Esophagus (tissue), 2 donors: Measurements from ENCODE around the gene CRTC1. TPM values are rescaled to one million over a fixed set of nuclear protein-coding genes. Genes with fewer than 3 reads are reported as not detected.

Experiments used
- H3K27ac ChIP-seq, 2 donors: one replicate each; pipeline ENCODE4 v1.5.1; 2013; ENCODE audit warnings: low read depth in 2 of 2, mild to moderate bottlenecking in 2 of 2, inconsistent platforms in 1 of 2, low read length in 1 of 2, moderate library complexity in 1 of 2
- H3K27me3 ChIP-seq, 2 donors: one replicate each; pipeline ENCODE4 v1.6.1; 2013; ENCODE audit warnings: low read length in 2 of 2, control low read depth in 1 of 2, mild to moderate bottlenecking in 1 of 2; ENCODE audit not compliant: insufficient read depth in 2 of 2, control insufficient read depth in 1 of 2
- H3K36me3 ChIP-seq, 2 donors: one replicate each; pipeline ENCODE4 v1.6.1; 2013; ENCODE audit warnings: low read length in 1 of 2; ENCODE audit not compliant: control insufficient read depth in 2 of 2, insufficient read depth in 2 of 2
- H3K4me1 ChIP-seq, 2 donors: one replicate each; pipeline ENCODE4 v1.6.1; 2013; ENCODE audit warnings: low read length in 1 of 2; ENCODE audit not compliant: control insufficient read depth in 2 of 2, insufficient read depth in 2 of 2
- H3K4me3 ChIP-seq, 2 donors: one replicate each; pipeline ENCODE4 v1.5.1; 2013; ENCODE audit warnings: low read length in 2 of 2, mild to moderate bottlenecking in 2 of 2, low read depth in 1 of 2, moderate library complexity in 1 of 2
- H3K9me3 ChIP-seq, 2 donors: one replicate each; pipeline ENCODE4 v1.6.1; 2013; ENCODE audit warnings: mild to moderate bottlenecking in 2 of 2, low read depth in 1 of 2, low read length in 1 of 2, moderate library complexity in 1 of 2; ENCODE audit not compliant: control insufficient read depth in 2 of 2, insufficient read depth in 1 of 2
- WGBS, 2 donors: extraction: QIAGEN DNeasy Blood & Tissue Kit; methylation state at CpG; one replicate each; pipeline ENCODE4 v1.1.7; 2013; 5-methylcytosine and 5-hydroxymethylcytosine counted together
- polyA plus RNA-seq, 2 donors: library from polyadenylated mRNA; stranded (reverse); fragments of 200-250 nt; gene quantifications; one replicate each; pipeline ENCODE4 v1.2.3, GENCODE V29; 2013
- donor health status: healthy with polysubstance abuse.
- donor health status: Bipolar disorder and iron deficiency.

Gene CRTC1
- polyA plus RNA-seq, 2 donors: 2.1 to 4.0 TPM

- H3K4me3 ChIP-seq: no peak overlapping the region
- WGBS, 2 donors: 55 to 58% methylated on average over 15 of the region's 15 CpGs
Observed at GRCh38 chr19:18644196-18645034, 39.1 kb upstream of the CRTC1 start.

GRCh38 chr19:18645035-18645511, 38.4 kb upstream of the CRTC1 start:
- H3K4me3 ChIP-seq: no peak overlapping the region
- peaks cover 13 to 16% of the 10 kb centered on the region in 2 donors for H3K4me1 ChIP-seq
- no peaks in the 10 kb centered on the region for H3K27me3 ChIP-seq
- peak overlapping the region in 1 of 2 donors; percentile 26 for H3K27ac ChIP-seq
- 63 to 72% methylated on average over 13 of the region's 13 CpGs for WGBS, 2 donors
- H3K36me3 ChIP-seq: peaks cover 0 to 4% of the 10 kb centered on the region in 2 donors
- H3K9me3 ChIP-seq: no peaks in the 10 kb centered on the region

More at GRCh38 chr19:18644196-18645034, 39.1 kb upstream of the CRTC1 start:
- Histone ChIP-seq H3K27me3 (no peaks in the 10 kb centered on the region), H3K4me1 (peaks cover 11 to 16% of the 10 kb centered on the region in 2 donors), H3K36me3 (peaks cover 0 to 4% of the 10 kb centered on the region in 2 donors), H3K27ac (peak overlapping the region in 1 of 2 donors; percentile 37), H3K9me3 (no peaks in the 10 kb centered on the region)

- Histone ChIP-seq H3K4me3 (no peak overlapping the region), H3K36me3 (peaks cover 0 to 4% of the 10 kb centered on the region in 2 donors), H3K27me3 (no peaks in the 10 kb centered on the region), H3K27ac (no peak overlapping the region), H3K4me1 (peaks cover 16% of the 10 kb centered on the region in 2 donors), H3K9me3 (no peaks in the 10 kb centered on the region)
- WGBS, 2 donors: 93 to 94% methylated on average over 34 of the region's 34 CpGs
Observed at GRCh38 chr19:18646535-18647370, 36.7 kb upstream of the CRTC1 start.

- 90 to 91% methylated on average over 1 of the region's 1 CpG for WGBS, 2 donors
- H3K27me3 ChIP-seq: no peaks in the 10 kb centered on the region
Observed at GRCh38 chr19:18647371-18647767, 36.1 kb upstream of the CRTC1 start.

GRCh38 chr19:18647807-18648206, 35.7 kb upstream of the CRTC1 start:
- H3K27me3 ChIP-seq: no peaks in the 10 kb centered on the region
- 92 to 95% methylated on average over 10 of the region's 10 CpGs for WGBS, 2 donors
- H3K36me3 ChIP-seq: peaks cover 0 to 4% of the 10 kb centered on the region in 2 donors
- peak overlapping the region in 1 of 2 donors; percentile 8 for H3K27ac ChIP-seq
- peaks cover 16% of the 10 kb centered on the region in 2 donors for H3K4me1 ChIP-seq
- no peak overlapping the region for H3K4me3 ChIP-seq
- H3K9me3 ChIP-seq: no peaks in the 10 kb centered on the region

More at GRCh38 chr19:18647371-18647767, 36.1 kb upstream of the CRTC1 start:
- Histone ChIP-seq H3K4me3 (no peak overlapping the region), H3K27ac (no peak overlapping the region), H3K4me1 (peaks cover 16% of the 10 kb centered on the region in 2 donors), H3K9me3 (no peaks in the 10 kb centered on the region), H3K36me3 (peaks cover 0 to 4% of the 10 kb centered on the region in 2 donors)

GRCh38 chr19:18648973-18649315, 34.5 kb upstream of the CRTC1 start:
- no peaks in the 10 kb centered on the region for H3K9me3 ChIP-seq
- H3K36me3 ChIP-seq: peaks cover 0 to 4% of the 10 kb centered on the region in 2 donors
- no peaks in the 10 kb centered on the region for H3K27me3 ChIP-seq
- H3K4me1 ChIP-seq: peaks cover 16% of the 10 kb centered on the region in 2 donors
- 51 to 60% methylated on average over 13 of the region's 13 CpGs for WGBS, 2 donors
- H3K4me3 ChIP-seq: no peak overlapping the region
- H3K27ac ChIP-seq: peak overlapping the region; percentile 67 to 87

- peak overlapping the region; percentile 67 to 87 for H3K27ac ChIP-seq
- H3K36me3 ChIP-seq: peaks cover 0 to 4% of the 10 kb centered on the region in 2 donors
- no peaks in the 10 kb centered on the region for H3K9me3 ChIP-seq
- H3K27me3 ChIP-seq: no peaks in the 10 kb centered on the region
- 25 to 34% methylated on average over 25 of the region's 25 CpGs for WGBS, 2 donors
- peaks cover 14 to 15% of the 10 kb centered on the region in 2 donors for H3K4me1 ChIP-seq
- no peak overlapping the region for H3K4me3 ChIP-seq
Observed at GRCh38 chr19:18649371-18650020, 34.0 kb upstream of the CRTC1 start.

GRCh38 chr19:18650021-18650390, 33.5 kb upstream of the CRTC1 start:
- Histone ChIP-seq H3K4me3 (no peak overlapping the region), H3K27me3 (no peaks in the 10 kb centered on the region), H3K36me3 (peaks cover 0 to 4% of the 10 kb centered on the region in 2 donors), H3K4me1 (peaks cover 12% of the 10 kb centered on the region in 2 donors), H3K27ac (peak overlapping the region; percentile 67 to 87), H3K9me3 (no peaks in the 10 kb centered on the region)
- 45 to 65% methylated on average over 17 of the region's 17 CpGs for WGBS, 2 donors

- Histone ChIP-seq H3K27ac (peak overlapping the region; percentile 67 to 87), H3K4me3 (no peak overlapping the region), H3K27me3 (no peaks in the 10 kb centered on the region), H3K4me1 (peaks cover 12% of the 10 kb centered on the region in 2 donors), H3K36me3 (peaks cover 0 to 4% of the 10 kb centered on the region in 2 donors), H3K9me3 (no peaks in the 10 kb centered on the region)
- 56 to 65% methylated on average over 34 of the region's 34 CpGs for WGBS, 2 donors
Observed at GRCh38 chr19:18650468-18651041, 32.9 kb upstream of the CRTC1 start.
